Erythroblast (primary cell): ENCODE data around the gene RNF166.

ENCODE experiments used
- GATA1 ChIP-seq: IDR thresholded peaks from 2 replicates; pipeline ENCODE4 v1.6.1; 2011; ENCODE audit warnings: low read depth, mild to moderate bottlenecking, control low read depth, low read length, moderate library complexity
- POLR2A ChIP-seq: IDR thresholded peaks from 2 replicates; pipeline ENCODE4 v1.6.1; 2011; ENCODE audit warnings: mild to moderate bottlenecking, low read length

DNA sequence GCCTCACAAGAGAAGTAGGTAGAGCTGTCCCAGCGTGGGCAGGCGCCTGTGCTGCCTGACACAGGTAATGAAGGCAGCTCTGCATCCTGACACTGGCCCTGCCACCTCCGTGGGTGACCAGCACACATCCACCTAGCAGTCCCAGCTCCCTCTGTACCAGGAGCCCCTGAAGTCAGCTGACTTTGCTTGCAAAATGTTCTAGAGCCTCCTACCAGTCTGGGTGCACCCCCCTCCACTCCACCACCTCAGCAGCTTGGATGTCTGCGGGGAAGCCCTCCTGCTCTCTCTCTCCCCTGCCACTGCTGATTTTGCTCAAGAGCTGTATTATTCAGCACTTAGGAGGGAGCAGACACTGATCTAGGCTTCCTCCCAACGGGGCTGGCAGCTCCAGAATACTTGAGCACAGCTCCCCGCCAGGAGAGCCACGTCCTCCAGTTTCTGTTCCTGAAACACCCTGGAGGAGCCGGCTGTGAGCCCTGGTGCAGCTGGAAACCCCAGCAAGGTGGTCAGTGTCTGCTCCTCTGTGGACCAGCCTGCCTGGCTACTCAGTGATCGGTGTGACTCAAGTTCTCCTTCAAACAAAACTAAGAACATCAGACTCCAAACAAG lies 1.0 kb downstream of the RNF166 start:
- no peak for TF ChIP-seq POLR2A
- no peak for TF ChIP-seq GATA1
